GM18951 (cell line): ENCODE measurements around the gene WNT9B.

Experiments used
- POLR2A ChIP-seq: IDR thresholded peaks from 4 replicates; pipeline ENCODE4 v1.6.1; 2011; ENCODE audit warnings: mild to moderate bottlenecking; ENCODE audit not compliant: insufficient read length, insufficient read depth; ENCODE audit errors: extremely low read depth
- in situ Hi-C: fragments of 300-500 bp; cut with MboI; formaldehyde crosslinking; loops from one replicate; pipeline ENCODE4 v1.12.0; 2022; ENCODE audit warnings: low sequenced_read_pairs, mixed read lengths, inconsistent platforms; ENCODE audit not compliant: unreplicated experiment

WNT9B gene

DNA sequence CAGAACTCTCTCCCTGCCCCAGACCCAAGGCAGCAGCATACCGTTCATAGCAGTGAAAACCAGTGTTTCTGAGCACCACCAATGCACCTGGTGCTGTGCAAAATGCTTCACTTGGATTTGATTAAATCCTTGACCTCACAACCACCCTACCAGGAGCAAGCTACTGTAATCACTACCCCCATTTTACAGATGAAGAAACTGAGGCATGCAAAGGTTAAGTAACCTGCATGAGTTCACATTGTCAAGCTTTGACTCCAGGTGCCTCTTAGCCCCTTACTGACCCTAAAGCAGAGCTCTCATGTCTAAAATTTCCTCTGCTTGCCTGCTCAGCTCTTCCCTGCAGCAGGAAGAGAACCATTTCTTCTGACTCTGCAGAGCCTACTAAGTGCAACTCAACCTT, 37.3 kb downstream of the WNT9B start:
- in situ Hi-C loops, result no loop called here
- no peak for TF ChIP-seq POLR2A

DNA sequence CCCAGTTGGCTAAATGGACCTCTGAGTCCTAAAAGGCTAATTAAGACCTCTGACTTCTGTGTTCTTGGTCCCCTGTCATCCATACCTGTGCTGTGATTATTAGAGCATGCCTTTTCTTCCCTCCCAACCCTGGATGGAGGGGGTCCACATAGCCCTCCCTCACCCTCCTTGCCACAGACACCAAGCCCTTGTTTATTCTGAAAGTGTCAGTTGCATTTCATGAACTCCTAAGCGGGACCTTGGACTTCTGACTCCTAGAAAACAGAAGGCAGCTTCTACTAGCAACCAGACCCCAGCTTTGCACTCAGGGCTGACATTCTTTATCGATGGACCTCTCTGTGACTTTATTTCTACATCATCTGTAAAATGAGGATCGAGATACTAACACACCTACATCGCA, 38.1 kb downstream of the WNT9B start:
- TF ChIP-seq POLR2A, result no peak
- in situ Hi-C loops, result no loop called here

DNA sequence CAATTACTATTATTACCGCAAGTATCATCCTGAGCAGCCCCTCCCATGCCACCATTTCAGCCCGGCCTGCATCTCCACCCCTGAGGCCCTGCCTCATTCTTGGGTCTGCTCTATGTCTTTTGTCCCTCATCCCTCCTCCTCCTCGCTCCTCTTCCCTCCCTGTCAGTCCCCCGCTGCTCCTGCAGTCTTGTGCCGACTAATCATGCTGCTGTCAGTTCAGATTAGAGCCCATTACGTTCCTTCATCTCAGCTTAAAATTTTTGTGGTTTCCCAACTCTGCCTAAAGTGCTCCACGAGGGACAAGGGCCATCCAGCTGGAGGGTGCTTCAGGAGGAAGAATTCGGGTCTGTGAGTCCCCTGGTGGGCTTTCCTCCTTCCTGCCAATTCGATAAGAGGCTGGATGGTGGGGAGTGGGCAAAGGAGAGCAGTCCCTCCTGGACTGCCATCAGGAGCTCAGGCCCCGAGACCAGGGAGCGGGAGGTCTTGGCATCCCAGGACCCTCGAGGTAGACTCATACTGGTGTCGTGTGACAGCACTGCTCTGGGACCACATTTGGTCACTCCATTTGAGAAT, 38.7 kb downstream of the WNT9B start:
- in situ Hi-C loops, result no loop called here

DNA sequence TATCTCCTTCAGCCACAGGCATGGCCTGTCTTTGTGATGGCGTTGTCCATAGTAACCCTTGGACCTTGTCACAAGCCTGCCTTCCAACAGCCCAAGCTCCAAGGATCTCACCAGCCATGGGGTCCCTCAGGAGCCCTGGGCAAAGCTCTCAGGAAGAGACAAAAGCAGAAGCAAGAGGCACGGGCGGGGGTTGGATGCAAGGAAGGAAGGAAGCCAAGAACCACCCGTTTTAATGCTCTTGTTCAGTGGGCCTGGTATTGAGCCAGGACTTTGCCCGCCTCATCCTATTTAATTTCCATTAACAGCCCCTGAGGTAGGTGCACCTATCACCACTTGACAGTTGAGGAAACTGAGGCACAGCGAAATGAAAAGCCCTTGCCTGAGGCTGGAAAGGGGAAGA, 39.3 kb downstream of the WNT9B start:
- no peak for TF ChIP-seq POLR2A
- in situ Hi-C loops, result no loop called here

More for the DNA sequence above, 38.7 kb downstream of the WNT9B start:
- TF ChIP-seq POLR2A, result no peak

DNA sequence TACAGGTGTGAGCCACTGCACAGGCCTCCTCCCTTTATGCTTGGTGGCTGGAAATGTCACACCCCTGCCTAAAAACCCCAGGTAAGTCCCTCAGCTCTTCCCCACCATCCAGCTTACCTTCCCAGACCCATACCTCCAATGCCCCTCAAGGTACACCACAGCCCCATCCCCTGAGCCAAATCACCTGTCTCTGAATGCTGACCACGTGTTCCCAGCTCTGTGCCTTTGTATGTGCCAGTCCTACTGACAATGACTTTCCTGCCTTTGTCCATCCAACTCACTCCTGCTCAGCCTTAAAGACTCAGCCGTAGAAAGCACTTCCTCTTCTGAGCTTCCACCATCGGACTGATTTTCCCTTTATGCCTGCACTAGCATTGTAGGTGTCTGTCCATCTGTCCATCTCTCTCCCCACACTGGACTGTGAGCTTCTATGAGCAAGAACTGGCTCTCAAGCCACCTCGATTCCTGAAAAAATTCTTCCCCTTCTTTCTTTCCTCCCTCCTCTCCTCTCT, 40.9 kb downstream of the WNT9B start:
- no peak for TF ChIP-seq POLR2A
- in situ Hi-C loops, result no loop called here

DNA sequence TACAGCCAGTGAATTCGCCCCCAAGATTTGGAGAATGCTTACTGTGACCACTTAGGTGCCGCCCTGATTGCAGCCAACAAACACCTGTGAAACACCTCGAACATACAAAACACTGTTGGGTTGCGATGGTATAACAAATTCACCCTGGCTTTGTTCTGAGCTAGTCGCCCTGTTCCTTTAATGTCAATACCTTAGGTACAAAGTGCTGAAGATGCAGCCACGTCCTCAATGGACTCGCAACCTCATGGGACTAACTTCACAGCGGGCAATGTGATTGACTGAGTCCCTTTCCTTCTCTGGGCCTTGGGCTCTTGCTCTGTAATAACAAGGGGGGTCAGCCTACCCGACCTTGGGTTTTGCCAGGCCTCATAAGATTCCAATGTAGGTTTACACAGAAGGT, 42.6 kb downstream of the WNT9B start:
- TF ChIP-seq POLR2A, result no peak
- in situ Hi-C loops, result no loop called here

DNA sequence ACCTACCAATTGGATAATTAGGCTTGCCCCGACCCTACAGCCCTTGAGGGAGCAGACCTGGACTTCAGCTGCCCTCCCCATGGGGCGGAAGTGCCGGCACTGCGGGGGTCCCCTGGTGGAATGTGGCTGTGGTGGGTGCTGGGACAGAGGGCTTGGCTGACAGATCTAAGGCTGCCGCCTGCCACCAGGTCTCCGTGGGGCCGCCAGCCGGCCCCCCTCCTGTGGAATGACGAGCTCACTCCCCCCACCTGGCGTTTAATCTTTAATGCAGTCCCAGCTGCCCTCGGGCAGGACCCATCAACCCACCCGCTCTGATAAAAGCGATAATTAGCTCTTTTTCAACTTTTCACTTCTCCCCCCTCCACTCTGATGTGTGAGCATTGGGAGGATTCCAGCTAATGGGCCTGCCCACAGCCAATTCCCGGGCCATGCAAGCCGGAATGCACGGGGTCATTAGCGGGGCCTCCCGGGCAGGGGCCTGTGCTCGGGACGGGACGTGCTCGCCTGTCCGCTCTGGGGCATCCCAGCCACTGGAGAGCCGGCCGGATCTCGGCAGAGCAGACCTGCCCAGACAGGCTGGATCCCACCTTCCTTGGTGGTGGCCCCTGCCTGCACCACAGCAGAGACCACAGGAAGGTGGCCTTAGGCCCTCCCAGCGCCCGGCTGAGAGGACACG, 43.2 kb downstream of the WNT9B start:
- TF ChIP-seq POLR2A, result no peak
- in situ Hi-C loops, result no loop called here

DNA sequence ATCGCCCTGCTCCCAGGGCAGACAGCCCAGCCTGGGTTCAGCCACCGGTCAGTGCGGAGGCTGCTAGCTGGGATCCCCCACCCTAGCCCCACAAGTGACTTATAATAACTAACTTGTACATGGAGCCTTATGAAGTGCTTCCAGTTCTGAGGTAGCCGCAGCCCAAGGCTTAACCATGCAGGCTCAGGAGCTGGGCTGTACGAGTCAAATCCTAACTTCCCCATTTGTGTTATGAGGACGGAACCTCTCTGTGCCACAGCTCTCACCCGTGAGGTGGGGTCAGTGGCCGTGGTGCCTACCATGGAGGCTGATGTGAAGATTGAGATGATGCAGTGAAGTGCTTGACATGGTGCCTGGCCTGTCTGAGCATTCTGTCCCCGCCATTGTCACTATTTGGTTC, 43.8 kb downstream of the WNT9B start:
- in situ Hi-C loops, result no loop called here
- no peak for TF ChIP-seq POLR2A

DNA sequence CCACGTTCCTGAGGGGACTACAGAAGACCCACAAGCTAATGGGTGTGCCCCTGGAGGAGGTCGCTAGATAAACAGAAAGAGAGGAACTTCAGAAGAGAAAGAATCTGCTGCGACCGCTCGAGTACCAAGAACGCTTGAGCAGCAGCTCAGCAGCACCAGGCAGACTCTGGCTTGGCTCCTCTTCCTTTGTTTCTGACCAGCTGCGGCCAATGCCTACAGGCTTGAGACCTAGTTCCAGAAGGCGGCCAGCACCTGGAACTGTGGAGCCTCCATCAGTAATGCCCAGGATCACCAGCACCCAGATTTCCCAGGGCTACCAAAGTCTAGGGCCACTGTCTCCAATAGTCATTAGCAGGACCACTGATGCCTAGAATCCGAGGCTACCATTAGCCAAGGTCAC, 45.6 kb downstream of the WNT9B start:
- no peak for TF ChIP-seq POLR2A
- in situ Hi-C loops, result no loop called here

DNA sequence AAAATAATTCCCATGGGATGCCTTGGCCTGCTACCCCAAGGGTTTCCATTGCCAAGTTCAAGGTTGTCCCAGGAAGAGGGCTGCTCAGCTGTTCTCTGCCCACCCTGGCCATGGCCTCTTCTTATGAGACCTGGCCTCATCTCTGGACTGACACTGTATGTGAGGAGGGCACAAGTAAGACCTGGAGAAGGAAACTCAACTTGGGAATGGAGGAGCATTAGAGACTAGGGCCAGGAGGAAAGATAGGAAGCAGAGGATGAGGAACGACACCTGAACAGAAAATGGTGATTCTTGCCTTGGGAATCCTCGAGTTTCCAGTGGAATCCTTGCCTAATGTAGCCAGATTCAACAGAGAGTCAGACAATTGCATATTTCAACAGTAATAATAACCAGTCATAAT, 47.0 kb downstream of the WNT9B start:
- in situ Hi-C loops, result no loop called here

DNA sequence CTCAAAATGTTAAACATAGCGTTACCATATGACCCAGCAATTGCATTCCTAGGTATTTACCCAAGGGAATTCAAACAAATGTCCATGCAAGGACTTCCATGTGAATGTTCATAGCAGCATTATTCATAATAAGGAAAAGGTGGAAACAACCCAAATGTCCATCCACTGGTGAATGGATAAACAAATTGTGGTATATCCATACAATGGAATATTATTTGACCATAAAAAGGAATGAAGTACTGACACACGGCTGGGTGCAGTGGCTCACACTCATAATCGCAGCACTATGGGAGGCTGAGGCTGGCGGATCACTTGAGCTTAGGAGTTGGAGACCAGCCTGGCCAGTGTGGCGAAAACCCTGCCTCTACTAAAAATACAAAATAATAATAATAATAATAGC, 47.5 kb downstream of the WNT9B start:
- TF ChIP-seq POLR2A, result no peak
- in situ Hi-C loops, result no loop called here

More for the DNA sequence above, 47.0 kb downstream of the WNT9B start:
- TF ChIP-seq POLR2A, result no peak

DNA sequence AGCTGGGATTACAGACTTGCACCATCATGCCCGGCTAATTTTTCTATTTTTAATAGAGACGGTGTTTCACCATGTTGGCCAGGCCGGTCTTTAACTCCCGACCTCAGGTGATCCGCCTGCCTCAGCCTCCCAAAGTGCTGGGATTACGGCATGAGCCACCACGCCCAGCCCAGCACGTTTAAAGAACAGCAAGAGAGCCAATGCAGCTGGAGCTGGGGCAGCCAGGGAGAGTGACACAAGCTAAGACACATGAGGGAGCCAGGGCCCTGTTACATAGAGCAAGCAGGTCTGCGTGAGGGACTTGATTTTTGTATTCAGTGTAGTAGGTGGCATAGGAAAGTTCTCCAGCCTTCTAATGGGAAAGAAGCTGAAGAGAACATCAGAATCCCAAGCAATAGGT, 49.9 kb downstream of the WNT9B start:
- in situ Hi-C loops, result no loop called here
- TF ChIP-seq POLR2A, result no peak

DNA sequence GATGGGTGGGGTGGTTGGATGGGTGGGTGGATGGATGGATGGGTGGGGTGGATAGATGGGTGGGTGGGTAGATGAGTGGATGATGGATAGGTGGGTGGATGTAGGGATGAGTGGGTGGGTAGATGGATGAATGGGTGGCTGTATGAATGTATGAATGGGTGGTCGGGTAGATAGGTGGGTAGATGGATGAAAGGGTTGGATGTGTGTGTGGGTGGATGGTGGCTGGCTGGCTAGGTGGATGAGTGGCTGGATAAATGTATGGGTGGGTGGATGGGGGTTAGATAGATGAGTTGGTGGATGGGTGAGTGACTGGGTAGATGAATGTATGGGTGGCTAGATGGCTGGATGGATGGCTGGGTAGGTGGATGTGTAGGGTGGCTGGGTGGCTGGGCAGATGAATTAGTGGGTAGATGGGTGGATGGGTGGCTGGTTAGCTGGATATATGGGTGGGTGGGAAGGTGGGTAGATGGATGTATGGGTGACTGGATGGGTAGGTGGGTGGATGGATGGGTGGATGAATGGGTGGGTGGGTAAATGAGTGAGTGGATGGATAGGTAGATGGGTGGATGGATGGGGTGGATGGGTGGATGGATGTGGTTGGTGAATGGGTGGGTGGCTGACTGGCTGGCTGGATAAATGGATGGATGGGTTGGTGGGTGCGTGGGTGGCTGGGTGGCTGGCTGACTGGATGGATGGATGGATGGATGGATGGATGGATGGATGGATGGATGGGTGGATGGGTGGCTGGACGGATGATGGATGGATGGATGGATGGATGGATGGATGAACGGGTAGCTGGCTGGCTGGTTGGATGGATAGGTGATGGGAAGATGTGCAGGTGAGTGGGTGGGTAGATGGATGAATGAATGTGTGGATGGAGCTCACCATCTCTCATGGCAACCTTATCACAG, 52.6 kb downstream of the WNT9B start:
- in situ Hi-C loops, result no loop called here
- no peak for TF ChIP-seq POLR2A
